HG02884 (cell line): ENCODE results near the gene PTCHD4.

Experiments
- ATAC-seq: cut with Tn5 transposase; IDR thresholded peaks from one replicate; pipeline ENCODE4 v1.9.1; 2021; ENCODE audit warnings: mild to moderate bottlenecking, moderate library complexity; ENCODE audit not compliant: unreplicated experiment

Gene PTCHD4

GRCh38 chr6:48099713-48100587 is 11.0 kb downstream of the PTCHD4 start:
- ATAC-seq: no peak

- ATAC-seq: no peak
Measured at GRCh38 chr6:48098923-48099322, 12.1 kb downstream of the PTCHD4 start.

- no peak for ATAC-seq
Measured at GRCh38 chr6:48092550-48093217, 18.3 kb downstream of the PTCHD4 start.

DNA sequence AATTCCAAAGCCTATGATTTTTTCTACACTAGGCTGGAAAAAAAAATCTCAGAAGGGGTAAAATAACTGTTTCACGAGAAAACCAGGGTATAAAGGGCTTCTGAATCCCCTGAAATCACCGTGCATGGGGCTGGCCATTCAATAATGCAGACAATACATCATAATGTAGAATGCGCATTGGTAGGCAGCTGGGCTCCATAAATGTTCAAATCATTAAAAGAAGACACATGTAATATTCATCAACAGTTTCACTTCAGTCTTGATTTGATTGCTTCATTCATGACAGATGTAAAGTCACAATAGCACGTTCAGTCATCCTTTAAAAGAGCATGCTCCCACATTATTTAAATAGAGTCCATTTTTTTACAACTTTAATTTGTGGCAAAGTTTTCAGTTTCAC is 20.5 kb downstream of the PTCHD4 start:
- no peak for ATAC-seq

DNA sequence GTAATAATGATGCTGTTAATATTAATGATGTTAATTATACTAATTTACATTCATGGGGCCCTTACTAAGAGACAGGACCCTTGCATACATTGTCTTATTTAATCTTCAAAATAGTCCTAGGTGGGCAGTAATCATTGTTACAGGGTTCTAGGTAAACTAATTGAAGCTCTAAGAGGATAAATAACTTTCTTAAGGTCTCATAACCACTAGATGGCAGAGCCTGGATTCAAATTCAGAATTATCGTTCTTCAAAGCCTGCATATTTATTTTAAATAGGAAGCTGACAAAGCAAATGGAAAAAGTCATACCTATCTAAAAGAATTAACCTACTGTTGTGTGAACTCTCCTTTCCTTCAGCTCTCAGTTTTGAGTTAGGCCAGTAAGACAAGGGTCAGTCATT is 23.5 kb downstream of the PTCHD4 start:
- no peak for ATAC-seq

DNA sequence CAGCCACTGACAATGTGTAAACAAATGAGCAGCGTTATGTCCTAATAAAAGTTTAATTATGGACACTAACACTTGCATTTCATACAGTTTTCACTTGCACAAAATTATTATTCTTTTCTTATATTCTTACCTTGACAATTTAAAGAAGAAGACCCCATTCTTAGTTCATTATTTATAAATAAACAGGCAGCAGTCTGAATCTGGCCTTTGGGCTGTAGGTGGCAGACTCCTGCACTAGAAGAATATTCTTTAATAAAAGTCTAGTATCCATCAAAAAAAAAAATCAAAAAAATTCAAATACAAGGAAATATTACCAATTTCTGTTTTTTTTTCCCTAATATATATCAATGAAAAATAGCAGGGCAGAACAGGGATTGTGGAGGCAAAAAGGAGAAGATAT is 24.8 kb downstream of the PTCHD4 start:
- no peak for ATAC-seq

GRCh38 chr6:48085131-48085741 is 25.8 kb downstream of the PTCHD4 start:
- ATAC-seq: no peak

DNA sequence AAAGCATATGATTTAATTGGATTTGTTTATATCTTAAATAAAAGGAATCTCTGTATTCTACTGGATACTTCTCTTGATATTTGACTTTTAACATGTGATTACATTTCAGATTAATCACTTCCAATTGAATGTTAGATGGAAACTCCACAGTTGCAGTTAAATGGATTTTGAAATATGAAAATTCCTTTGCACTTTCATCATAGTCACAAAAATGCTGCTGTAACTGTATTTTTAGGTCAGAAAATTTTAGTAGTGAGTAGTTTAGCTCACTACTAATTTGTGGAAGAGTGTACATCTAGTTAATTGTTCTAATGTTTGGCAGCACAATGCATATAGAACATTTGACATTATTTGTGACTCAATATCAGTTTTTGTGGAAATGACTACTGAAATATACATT is 26.8 kb downstream of the PTCHD4 start:
- ATAC-seq: no peak

DNA sequence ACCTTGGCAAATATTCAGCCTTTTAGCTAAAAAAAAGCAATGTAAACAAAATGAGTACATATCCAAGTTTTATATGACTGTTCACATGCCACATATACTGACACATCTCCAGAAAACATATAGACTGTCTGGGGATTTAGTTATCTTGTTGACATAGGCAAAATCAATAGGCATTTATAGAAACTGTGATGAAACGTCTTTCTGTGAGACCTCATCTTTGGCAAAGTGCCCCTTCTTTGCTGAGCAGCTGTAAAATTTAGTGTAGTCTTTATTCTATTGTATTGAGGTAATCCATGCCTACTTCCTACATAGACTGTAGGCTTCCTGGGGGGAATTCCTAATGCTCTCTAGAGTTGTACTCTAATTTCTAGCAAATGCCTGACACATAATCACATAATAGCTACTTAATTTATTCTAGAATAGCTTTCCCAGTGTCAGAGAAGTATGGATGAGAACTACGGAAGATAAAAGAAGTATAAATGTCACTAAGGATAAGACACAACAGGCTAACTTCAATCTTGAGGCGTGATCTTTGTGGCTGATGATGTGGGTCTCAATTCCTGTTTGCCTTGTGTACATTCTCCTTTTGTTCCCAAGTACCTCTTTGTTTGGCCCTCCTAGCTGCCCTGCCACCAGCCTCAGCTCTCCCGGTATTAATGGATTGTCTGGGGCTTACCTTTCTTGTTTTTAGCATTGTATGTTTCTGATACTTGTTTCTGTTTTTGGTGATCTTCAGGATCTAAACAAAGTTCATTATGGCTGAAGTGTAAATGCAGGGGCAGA is 30.6 kb downstream of the PTCHD4 start:
- no peak for ATAC-seq

DNA sequence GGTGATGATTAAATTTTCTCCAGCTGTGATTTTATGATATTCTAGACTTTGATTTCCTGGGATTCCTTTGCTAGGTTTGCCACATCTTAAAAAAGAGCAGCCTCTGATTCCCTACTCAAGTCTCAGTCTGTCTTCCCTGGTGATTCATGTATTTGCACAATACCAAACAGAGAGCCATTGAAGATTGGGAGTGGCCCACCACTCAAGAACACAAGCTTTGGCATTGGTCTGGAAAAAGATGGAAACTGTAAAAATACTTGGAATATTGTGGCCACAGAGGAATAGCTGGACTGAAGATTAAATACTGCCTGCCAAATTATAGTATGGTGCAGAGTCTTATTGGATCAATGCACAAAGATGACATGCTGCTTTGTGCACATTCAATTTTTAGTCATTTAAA is 32.9 kb downstream of the PTCHD4 start:
- no peak for ATAC-seq

DNA sequence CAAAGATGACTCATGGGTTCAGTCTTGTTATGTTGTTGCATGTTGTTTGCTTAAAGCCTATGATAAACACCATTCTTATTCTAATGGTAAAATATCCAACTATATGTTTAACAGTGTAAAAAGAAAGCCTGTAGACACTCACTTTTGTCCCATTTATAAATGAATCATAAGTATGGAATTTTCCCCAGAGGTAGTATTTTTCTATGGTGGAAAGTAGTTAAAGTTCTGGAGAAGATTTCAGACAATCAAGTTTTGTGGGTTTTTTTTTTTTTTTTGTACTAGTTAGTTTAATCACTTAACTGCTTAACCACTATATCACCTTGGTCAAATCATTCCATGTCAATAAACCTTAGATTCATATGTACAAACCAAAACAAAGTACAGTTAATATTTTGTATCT is 35.8 kb downstream of the PTCHD4 start:
- ATAC-seq: no peak

GRCh38 chr6:48073976-48074767 is 36.8 kb downstream of the PTCHD4 start:
- ATAC-seq: no peak

GRCh38 chr6:48071833-48072232 is 39.2 kb downstream of the PTCHD4 start:
- ATAC-seq: no peak

- no peak for ATAC-seq
Measured at GRCh38 chr6:48069280-48069679, 41.7 kb downstream of the PTCHD4 start.

GRCh38 chr6:48068278-48069251 is 42.4 kb downstream of the PTCHD4 start:
- ATAC-seq: no peak

DNA sequence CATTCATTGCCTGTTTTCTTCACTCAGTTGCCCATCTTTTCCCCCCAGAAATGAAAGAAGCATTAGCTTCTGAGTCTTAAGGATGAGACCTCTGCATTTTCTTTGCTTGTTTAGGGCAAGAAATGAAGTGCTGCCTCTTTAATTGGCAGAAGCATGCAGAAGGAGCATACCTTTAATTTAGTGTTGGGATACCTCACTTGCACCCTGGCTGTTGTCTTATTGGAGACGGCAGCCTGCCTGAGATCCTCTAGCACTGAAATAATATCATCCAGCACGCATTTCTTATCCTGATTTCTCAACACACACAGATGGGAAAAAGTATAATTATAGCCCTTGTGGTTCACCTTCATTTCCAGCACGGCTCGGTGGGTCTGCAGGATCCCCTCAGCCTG is 43.1 kb downstream of the PTCHD4 start:
- no peak for ATAC-seq

GRCh38 chr6:48067148-48067712 is 43.8 kb downstream of the PTCHD4 start:
- no peak for ATAC-seq

DNA sequence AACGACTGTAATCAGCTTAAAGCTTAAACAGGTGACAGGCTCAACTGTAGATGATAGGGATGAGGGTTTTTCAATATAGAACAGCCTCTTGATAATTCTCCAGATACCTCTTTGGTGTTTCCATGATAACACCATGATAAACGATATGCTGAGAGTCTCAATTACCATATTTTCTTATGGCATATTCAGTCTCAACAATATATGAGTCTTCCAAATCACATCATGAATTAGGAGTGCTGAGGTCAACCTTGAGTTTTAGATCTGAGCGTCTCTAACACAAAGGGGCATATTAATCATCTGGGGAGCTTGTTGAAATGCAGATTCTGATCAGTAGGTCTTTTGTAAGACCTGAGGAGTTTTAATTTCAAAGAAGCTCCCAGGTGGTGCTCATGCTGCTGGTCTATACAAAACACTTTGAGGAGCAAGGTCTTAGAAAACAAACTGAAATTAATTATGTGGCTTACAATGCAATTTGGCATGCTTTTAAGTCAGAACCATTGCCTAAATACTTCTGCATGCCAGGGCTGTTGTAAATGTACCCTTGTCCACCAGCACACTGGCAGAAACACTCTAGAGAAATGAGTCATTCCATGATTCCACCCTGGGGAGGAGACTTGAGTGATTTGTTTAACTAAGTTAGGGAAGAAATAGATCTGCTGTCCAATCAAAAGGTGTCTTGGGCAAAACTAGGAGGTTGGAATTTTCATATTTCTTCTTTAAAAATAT is 49.6 kb downstream of the PTCHD4 start:
- ATAC-seq: no peak
